ENCODE results near the gene SERGEF.
A peak's percentile ranks its signal among the peaks of the same experiment; 100 is the strongest.

Gene SERGEF

DNA sequence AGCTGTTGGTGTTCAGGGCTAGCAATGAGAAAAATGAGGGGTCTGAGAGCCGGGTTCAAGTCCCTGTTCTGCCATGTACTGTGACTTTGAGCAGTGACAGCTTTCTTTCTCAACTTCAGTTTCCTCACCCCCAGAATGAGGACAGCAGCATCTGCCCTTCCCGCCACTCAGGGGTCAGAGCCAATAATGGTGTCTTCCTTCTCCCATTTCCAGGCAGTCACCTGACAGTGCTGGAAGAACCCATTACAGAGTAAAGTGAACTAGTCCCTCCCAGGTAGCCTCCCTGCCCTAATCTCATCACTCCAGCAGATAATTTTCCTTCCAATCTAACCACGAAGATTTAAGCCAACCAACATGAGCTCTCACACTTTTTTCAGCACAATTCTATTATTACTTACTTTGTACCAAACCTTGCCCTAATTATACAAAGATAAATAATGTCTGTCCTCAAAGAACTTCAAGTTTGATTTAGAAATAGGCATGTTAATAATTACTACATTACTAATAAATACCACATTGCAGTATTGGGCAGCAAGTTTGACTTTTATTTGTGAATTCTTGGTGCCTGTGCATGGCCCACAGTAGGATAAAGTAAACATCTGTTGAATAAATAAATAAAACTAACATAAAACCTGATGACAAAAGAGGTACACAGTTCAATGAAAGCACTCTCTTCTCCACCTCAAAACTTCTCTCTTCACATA lies 61.0 kb downstream of the SERGEF start:
- DNase-seq (ENCODE audit: low spot score): no peak

- DNase-seq (ENCODE audit: low spot score): no peak
These were observed 62.2 kb downstream of the SERGEF start for GRCh38 chr11:17950644-17951043.

DNA sequence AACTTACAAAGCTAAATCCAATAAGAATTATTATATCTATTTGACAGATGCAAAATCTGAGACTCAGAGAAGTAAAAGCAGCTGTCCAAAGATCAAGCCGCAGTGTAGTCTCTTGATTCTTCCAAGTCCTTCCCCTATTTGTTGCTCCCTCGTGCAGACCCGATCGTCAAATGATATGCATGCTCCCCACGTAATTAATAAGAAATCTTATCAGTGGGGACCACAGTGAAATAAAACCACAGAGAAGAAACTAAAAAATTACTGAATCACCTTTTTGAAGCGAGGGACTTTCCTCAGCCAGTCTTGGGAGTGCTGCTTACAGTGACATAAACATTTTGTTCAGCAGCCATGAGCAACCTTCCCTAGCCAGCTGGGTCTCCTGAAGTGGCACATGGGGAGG lies 64.6 kb downstream of the SERGEF start:
- DNase-seq (ENCODE audit: low spot score): no peak

DNA sequence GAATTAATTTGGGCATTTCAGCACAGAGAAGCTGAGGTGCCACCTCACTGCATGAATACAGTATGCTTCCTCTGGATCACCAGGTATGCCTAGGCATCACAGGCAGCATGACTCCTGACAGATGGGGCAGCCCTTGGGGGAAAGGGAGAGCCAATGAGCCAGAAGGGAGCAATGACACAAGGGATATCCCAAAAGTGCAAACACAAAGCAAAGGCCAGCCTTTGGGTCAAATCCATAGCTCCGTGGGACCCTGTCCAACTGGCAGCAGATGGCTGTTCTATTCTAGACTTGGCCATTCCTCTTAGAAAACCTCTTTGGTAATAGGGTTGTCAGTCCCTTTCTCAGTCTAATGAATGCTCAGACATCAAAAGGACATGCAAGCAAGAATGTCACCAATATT lies 73.3 kb downstream of the SERGEF start:
- DNase-seq (ENCODE audit: low spot score): no peak

GRCh38 chr11:17936790-17937189 lies 76.1 kb downstream of the SERGEF start:
- no peak for DNase-seq (ENCODE audit: low spot score)

- DNase-seq (ENCODE audit: low spot score): no peak
These were observed 78.7 kb downstream of the SERGEF start for GRCh38 chr11:17934194-17934593.

GRCh38 chr11:17933708-17934107 lies 79.1 kb downstream of the SERGEF start:
- DNase-seq (ENCODE audit: low spot score): no peak

DNA sequence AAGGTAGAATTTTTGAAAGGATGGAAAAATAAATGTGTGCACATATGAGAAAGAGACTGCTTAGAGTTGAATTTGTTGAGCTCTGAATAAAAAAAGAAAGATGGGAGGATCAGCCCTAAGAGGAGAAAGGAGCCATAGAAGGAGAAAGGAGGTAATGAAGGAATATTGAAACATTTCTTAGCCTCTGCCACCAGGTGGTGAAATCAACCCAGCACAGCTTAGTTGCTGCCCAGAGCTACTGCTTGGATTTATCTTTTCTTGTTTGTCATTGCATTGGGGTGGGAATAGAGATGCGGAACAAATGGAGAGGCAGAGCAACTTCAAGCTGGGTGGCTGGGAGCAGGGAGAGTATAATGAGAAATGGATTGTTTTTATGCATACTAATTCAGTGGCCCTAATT lies 80.4 kb downstream of the SERGEF start:
- DNase-seq (ENCODE audit: low spot score): peak; percentile 14

DNA sequence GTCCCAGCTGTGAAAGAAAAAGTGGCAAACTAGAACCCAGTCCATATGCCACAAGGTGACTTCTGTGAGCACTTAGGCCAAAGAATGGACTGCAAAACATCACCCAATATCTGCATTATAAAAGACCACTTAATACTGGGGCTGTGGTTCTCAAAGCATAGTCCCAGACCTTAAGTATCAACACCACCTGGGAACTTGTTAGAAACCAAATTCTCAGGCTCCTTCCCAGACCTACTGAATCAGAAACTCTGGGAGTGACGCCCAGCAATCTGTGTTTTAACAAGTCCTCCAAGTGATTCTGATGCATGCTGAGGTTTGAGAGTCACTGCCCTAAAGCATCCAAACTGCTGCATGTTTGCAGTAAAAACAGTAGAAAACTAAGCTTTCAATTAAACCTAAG lies 81.3 kb downstream of the SERGEF start:
- no peak for DNase-seq (ENCODE audit: low spot score)

DNA sequence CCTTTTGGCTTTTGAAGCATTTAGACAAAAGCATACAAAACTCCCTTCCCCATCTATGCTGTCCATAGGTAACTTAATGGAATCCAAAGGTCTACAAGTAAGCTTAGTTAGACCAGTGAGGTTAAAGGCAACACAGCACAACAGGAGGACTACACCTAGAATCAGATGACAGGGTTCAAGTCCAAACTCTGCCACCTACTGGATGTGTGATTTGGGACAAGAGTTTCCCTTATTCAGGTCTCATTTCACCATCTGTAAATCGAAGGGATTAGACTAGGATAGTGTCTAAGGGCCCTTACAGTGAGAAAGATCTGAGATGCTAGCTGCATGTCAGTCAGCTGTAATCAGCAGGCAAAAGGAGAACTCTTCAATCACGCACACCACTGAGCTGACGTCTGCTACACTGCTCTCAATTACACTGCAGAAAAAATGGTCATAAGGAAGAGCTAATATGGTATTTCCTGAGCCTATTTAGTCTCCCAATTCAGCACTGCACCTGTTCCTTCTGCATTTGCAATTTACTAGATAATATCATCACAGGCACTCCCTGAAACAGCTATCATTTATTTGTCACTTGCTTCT lies 82.2 kb downstream of the SERGEF start:
- no peak for DNase-seq (ENCODE audit: low spot score)

DNA sequence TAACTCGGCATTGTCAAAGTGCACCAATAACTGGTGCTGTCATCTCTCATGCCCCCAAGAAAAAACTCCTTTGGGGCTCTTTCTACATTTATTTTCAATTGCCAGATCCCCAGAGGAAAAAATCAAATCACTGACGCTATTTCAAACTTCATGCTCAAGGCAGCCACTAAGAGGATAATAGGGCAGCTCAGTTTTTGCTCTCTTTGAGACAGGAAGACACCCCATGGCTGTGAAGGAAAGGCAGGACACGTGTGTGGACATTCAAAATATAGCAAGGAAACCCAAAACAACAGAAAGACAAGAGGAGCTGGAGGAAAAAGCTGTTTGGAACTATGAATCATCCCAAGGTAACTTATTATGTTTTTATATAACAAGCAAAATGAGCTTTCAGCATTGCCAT lies 83.7 kb downstream of the SERGEF start:
- no peak for DNase-seq (ENCODE audit: low spot score)

- no peak for DNase-seq (ENCODE audit: low spot score)
These were observed 85.0 kb downstream of the SERGEF start for GRCh38 chr11:17927681-17928343.

GRCh38 chr11:17927041-17927440 lies 85.8 kb downstream of the SERGEF start:
- no peak for DNase-seq (ENCODE audit: low spot score)

DNA sequence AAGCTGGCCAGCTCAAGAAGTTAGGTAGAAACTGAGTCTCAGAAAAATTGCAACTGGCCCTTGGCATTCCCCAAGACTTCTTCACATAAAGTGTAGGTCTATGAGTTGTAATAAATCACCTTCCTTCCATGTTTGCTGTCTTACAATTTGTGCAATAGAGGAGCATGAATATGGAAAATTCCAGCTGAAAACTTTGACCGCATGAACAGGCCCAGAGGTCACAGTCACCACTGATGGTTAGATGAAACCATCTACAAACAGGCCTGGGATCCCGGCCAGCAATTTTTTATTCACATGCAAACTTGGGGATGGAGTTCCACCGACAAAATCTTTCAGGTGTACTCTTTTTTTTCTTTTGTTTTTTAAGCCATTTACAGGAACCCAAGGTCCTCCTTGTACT lies 88.1 kb downstream of the SERGEF start:
- no peak for DNase-seq (ENCODE audit: low spot score)

DNA sequence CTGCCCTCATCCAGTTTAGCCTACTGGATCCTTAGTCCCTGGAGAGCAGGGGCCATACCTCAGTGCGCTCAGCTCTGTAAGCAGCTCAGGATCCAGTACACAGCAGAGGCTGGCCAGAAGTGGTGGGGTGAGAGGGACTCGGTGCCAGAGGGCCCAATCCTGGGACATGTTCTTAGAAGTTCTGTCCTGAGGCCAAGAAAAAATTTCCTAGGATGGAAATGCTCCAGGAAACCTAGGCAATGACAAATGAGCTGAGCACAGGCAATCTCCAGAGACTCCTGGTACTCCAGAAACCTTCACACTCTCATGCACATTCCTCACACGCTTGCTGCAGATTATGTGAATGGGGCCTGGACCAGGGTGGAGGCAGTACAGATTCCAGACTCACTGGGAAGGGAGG lies 89.6 kb downstream of the SERGEF start:
- DNase-seq (ENCODE audit: low spot score): no peak

GRCh38 chr11:17922416-17922788 lies 90.4 kb downstream of the SERGEF start:
- DNase-seq (ENCODE audit: low spot score): no peak

- DNase-seq (ENCODE audit: low spot score): no peak
These were observed 91.0 kb downstream of the SERGEF start for GRCh38 chr11:17921659-17922415.

DNA sequence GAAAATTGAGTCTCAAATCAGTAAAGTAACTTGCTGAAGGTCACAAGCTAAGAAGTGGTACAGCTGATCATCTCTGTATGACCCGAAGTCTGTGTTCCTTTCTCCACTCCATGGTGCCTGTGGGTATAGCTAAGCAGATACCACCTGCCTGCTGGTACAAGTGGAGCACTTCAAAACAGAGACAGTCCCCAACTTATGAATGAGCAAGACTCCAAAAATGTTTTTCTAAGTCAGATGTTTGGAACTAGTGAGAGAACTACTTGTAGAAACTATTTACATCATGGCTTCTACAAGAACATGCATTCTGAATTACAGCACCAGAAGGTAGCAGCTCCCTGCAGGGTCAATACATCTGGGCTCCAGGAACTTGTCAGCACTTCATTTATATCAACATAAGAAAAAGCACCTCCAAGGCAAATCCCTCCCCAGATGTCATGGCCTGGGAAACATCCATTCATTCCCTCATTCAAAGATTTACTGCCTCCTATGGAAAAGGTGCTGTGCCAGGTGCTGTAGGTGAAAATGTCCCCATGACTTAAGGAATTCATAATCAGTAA lies 94.7 kb downstream of the SERGEF start:
- DNase-seq (ENCODE audit: low spot score): no peak

DNA sequence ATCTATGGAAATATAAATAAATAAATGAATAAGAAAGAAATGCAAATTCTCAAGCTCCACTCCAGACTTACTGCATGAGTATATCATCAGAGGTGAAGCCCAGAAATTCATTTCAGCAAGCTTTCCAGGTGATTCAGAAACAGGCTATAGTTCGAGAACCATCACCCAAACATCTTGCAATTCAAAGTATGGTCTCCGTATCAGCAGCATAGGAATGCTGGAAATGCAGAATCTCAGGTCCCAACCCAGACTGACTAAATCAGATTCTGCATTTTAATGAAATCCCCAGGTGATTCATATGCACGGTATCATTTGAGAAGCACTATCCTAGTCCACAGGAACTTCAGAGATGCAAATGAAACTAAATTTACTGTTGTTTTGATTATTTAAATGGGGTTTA lies 95.3 kb downstream of the SERGEF start:
- no peak for DNase-seq (ENCODE audit: low spot score)

GRCh38 chr11:17915500-17916143 lies 97.2 kb downstream of the SERGEF start:
- DNase-seq (ENCODE audit: low spot score): no peak

GRCh38 chr11:17914957-17915356 lies 97.9 kb downstream of the SERGEF start:
- DNase-seq (ENCODE audit: low spot score): no peak

DNA sequence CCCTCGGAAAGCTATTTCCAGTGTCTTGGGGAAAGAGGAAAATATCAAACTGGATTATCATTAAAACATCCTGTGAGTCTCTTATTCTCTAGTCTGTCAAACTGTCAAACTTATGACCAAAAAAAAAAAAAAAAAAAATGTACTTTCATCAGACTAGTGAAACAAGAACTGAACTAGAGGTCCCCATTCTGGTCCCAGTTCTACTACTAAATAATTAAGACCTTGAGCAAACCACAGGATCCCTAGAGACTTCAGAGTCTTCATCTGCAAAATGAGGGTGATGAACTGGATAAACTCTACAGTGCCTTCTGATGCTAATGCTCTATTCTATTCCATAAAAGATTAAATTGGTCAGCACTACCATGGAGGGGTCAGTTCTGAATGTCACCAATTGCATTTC lies 105.8 kb downstream of the SERGEF start:
- DNase-seq (ENCODE audit: low spot score): no peak
